ENCODE results near the gene MSX2. TPM values are rescaled to one million over a fixed set of nuclear protein-coding genes. Genes with fewer than 3 reads are reported as not detected.

Gene MSX2
- polyA plus RNA-seq (2013) = 523 and 535 TPM in 2 replicates

DNA sequence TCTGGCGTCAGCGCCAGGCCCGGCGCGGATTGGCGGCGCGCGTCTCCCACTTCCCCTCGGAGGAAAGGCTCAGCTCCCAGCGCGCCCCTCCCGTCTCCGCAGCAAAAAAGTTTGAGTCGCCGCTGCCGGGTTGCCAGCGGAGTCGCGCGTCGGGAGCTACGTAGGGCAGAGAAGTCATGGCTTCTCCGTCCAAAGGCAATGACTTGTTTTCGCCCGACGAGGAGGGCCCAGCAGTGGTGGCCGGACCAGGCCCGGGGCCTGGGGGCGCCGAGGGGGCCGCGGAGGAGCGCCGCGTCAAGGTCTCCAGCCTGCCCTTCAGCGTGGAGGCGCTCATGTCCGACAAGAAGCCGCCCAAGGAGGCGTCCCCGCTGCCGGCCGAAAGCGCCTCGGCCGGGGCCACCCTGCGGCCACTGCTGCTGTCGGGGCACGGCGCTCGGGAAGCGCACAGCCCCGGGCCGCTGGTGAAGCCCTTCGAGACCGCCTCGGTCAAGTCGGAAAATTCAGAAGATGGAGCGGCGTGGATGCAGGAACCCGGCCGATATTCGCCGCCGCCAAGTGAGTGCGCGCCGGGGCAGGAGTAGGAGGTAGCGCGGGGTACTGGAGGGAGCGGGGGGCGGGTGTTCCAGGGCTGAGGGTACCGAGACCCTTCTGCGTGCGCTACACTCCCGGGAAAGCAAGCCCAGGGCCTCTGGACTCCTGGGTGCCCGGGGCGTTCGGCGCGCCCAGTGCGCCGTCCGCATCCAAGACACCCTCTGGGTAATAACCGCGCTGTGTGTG is at the start of gene MSX2:
Gene MSX2, plus strand, starts transcription at position 99 of the 777 bp plus-strand sequence. Its CDS starts 78 bp downstream, at position 177.
- peak within 1 kb of the TSS; percentile 89 for H3K4me2 ChIP-seq (ENCODE audit: low read length)
- peak within 1 kb of the TSS; percentile 53 for H2AK5ac ChIP-seq (ENCODE audit: low read length)
- H3K27me3 ChIP-seq (ENCODE audit: insufficient read depth, low read length) = no peaks in the 10 kb centered on the region
- peak within 1 kb of the TSS; percentile 95 for H2BK120ac ChIP-seq (ENCODE audit: insufficient read depth, low read length, poor library complexity)
- peak within 1 kb of the TSS; percentile 98 for H3K9ac ChIP-seq (ENCODE audit: low read length)
- peak within 1 kb of the TSS; percentile 87 for H3K14ac ChIP-seq (ENCODE audit: low read length)
- peak within 1 kb of the TSS; percentile 96 for H3K4me3 ChIP-seq (ENCODE audit: low read depth, low read length)
- H3K4me1 ChIP-seq (ENCODE audit: control insufficient read depth in 1 of 2, insufficient read depth in 2 of 2, low read length in 2 of 2) = peaks cover 14 to 29% of the 10 kb centered on the region in 2 experiments
- H3K79me2 ChIP-seq (ENCODE audit: control insufficient read depth, insufficient read depth, low read length, poor library complexity) = peaks cover 59% of the 10 kb centered on the region
- peak within 1 kb of the TSS; percentile 78 for H2BK12ac ChIP-seq (ENCODE audit: low read length)
- H3K9me3 ChIP-seq (ENCODE audit: insufficient read depth, low read depth, low read length) = no peaks in the 10 kb centered on the region
- peak; percentile 84 to 93 for DNase-seq
- no peak within 1 kb of the TSS for H3K23ac ChIP-seq (ENCODE audit: low read length)
- peak within 1 kb of the TSS; percentile 81 for H4K8ac ChIP-seq (ENCODE audit: low read depth, low read length)
- H4K12ac ChIP-seq (ENCODE audit: low read depth, low read length) = peak within 1 kb of the TSS; percentile 36
- H3K18ac ChIP-seq (ENCODE audit: low read length) = peak within 1 kb of the TSS; percentile 98
- peak within 1 kb of the TSS; percentile 81 for H4K91ac ChIP-seq (ENCODE audit: low read depth, low read length)
- H3K27ac ChIP-seq (ENCODE audit: low read depth, low read length) = peak within 1 kb of the TSS; percentile 97
- H2AFZ ChIP-seq (ENCODE audit: insufficient read depth, low read length, poor library complexity) = peak within 1 kb of the TSS; percentile 8
- peak within 1 kb of the TSS; percentile 99 for H3K4ac ChIP-seq (ENCODE audit: low read depth, low read length)
- peaks cover 72% of the 10 kb centered on the region for H3K79me1 ChIP-seq (ENCODE audit: low read length)
- peaks cover 24 to 37% of the 10 kb centered on the region in 2 experiments for H3K36me3 ChIP-seq (ENCODE audit: control insufficient read depth in 1 of 2, insufficient read depth in 2 of 2, low read length in 2 of 2)
- peak within 1 kb of the TSS; percentile 95 for H2BK5ac ChIP-seq (ENCODE audit: low read depth, low read length, poor library complexity)
- no CpG with 5 or more reads among the region's 87 CpGs for WGBS (ENCODE audit: extremely low coverage, insufficient coverage, insufficient read length)

DNA sequence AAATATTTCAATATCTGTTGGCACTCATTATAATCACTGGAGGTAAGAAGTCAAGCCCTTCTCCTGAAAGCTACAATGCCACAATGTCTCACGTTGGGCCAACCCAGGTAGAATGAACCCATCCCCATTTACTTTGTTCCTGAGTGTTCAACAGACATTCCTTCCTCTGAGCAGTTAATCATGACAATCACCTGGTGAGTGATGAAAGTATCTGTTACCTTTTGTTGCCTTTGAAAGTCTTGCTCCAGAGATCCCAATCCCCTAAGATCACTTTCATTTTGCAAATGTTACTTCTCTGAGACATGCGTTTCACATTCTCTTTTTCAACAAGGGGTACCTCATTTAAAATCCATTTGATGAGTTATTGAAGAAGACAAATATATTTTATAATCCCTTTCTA is 49.3 kb upstream of the MSX2 start:
- H3K18ac ChIP-seq (ENCODE audit: low read length) = no peak overlapping the region
- H3K79me2 ChIP-seq (ENCODE audit: control insufficient read depth, insufficient read depth, low read length, poor library complexity) = no peaks in the 10 kb centered on the region
- peaks cover 6 to 8% of the 10 kb centered on the region in 2 experiments for H3K4me1 ChIP-seq (ENCODE audit: control insufficient read depth in 1 of 2, insufficient read depth in 2 of 2, low read length in 2 of 2)
- H3K27ac ChIP-seq (ENCODE audit: low read depth, low read length) = no peak overlapping the region
- H3K23ac ChIP-seq (ENCODE audit: low read length) = no peak overlapping the region
- peaks cover 5% of the 10 kb centered on the region for H3K79me1 ChIP-seq (ENCODE audit: low read length)
- no peak overlapping the region for H3K9ac ChIP-seq (ENCODE audit: low read length)
- H4K91ac ChIP-seq (ENCODE audit: low read depth, low read length) = no peak overlapping the region
- no peaks in the 10 kb centered on the region for H3K27me3 ChIP-seq (ENCODE audit: insufficient read depth, low read length)
- no peak overlapping the region for H3K14ac ChIP-seq (ENCODE audit: low read length)
- DNase-seq = no peak
- no peaks in the 10 kb centered on the region for H3K9me3 ChIP-seq (ENCODE audit: insufficient read depth, low read depth, low read length)
- no peak overlapping the region for H2BK120ac ChIP-seq (ENCODE audit: insufficient read depth, low read length, poor library complexity)
- no peak overlapping the region for H2AK5ac ChIP-seq (ENCODE audit: low read length)
- WGBS (ENCODE audit: extremely low coverage, insufficient coverage, insufficient read length) = no CpG with 5 or more reads among the region's 2 CpGs
- H3K4ac ChIP-seq (ENCODE audit: low read depth, low read length) = no peak overlapping the region
- H4K8ac ChIP-seq (ENCODE audit: low read depth, low read length) = no peak overlapping the region
- no peaks in the 10 kb centered on the region for H3K36me3 ChIP-seq (ENCODE audit: control insufficient read depth in 1 of 2, insufficient read depth in 2 of 2, low read length in 2 of 2)
- H4K12ac ChIP-seq (ENCODE audit: low read depth, low read length) = no peak overlapping the region
- H3K4me2 ChIP-seq (ENCODE audit: low read length) = no peak overlapping the region
- H2BK5ac ChIP-seq (ENCODE audit: low read depth, low read length, poor library complexity) = no peak overlapping the region
- no peak overlapping the region for H2BK12ac ChIP-seq (ENCODE audit: low read length)
- no peak overlapping the region for H2AFZ ChIP-seq (ENCODE audit: insufficient read depth, low read length, poor library complexity)
- H3K4me3 ChIP-seq (ENCODE audit: low read depth, low read length) = no peak overlapping the region

DNA sequence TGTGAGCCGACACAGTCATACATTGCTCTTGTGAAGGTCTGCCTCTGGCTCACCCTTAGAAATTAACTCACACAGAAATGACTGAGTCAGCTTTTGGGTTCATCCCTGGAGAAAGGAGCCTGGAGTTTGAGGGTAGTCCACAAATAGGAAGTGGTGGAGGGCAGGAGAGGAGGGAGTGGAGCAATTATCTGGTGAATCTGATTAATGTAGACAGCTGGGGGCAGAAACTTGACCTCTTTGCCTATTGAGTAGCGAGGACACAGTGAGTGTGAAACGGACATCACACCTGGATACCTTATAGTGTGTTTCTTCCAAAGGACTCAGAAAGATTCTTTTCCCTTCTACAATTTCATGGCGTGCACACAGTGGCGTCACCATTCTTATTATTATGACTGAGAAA is 48.5 kb upstream of the MSX2 start:
- H3K18ac ChIP-seq (ENCODE audit: low read length) = no peak overlapping the region
- H3K27me3 ChIP-seq (ENCODE audit: insufficient read depth, low read length) = no peaks in the 10 kb centered on the region
- H3K4me1 ChIP-seq (ENCODE audit: control insufficient read depth in 1 of 2, insufficient read depth in 2 of 2, low read length in 2 of 2) = peaks cover 6 to 8% of the 10 kb centered on the region in 2 experiments
- no CpG with 5 or more reads among the region's 5 CpGs for WGBS (ENCODE audit: extremely low coverage, insufficient coverage, insufficient read length)
- no peak overlapping the region for H2AFZ ChIP-seq (ENCODE audit: insufficient read depth, low read length, poor library complexity)
- no peak overlapping the region for H3K4me3 ChIP-seq (ENCODE audit: low read depth, low read length)
- H2BK120ac ChIP-seq (ENCODE audit: insufficient read depth, low read length, poor library complexity) = peak overlapping the region; percentile 20
- H4K91ac ChIP-seq (ENCODE audit: low read depth, low read length) = no peak overlapping the region
- H3K23ac ChIP-seq (ENCODE audit: low read length) = no peak overlapping the region
- H3K4ac ChIP-seq (ENCODE audit: low read depth, low read length) = no peak overlapping the region
- H4K12ac ChIP-seq (ENCODE audit: low read depth, low read length) = no peak overlapping the region
- H3K4me2 ChIP-seq (ENCODE audit: low read length) = no peak overlapping the region
- peak overlapping the region; percentile 11 for H2BK12ac ChIP-seq (ENCODE audit: low read length)
- no peaks in the 10 kb centered on the region for H3K9me3 ChIP-seq (ENCODE audit: insufficient read depth, low read depth, low read length)
- no peak overlapping the region for H3K9ac ChIP-seq (ENCODE audit: low read length)
- H2AK5ac ChIP-seq (ENCODE audit: low read length) = peak overlapping the region; percentile 30
- H3K36me3 ChIP-seq (ENCODE audit: control insufficient read depth in 1 of 2, insufficient read depth in 2 of 2, low read length in 2 of 2) = no peaks in the 10 kb centered on the region
- H3K79me2 ChIP-seq (ENCODE audit: control insufficient read depth, insufficient read depth, low read length, poor library complexity) = no peaks in the 10 kb centered on the region
- no peak overlapping the region for H3K14ac ChIP-seq (ENCODE audit: low read length)
- H3K79me1 ChIP-seq (ENCODE audit: low read length) = peaks cover 12% of the 10 kb centered on the region
- H3K27ac ChIP-seq (ENCODE audit: low read depth, low read length) = no peak overlapping the region
- DNase-seq = no peak
- H2BK5ac ChIP-seq (ENCODE audit: low read depth, low read length, poor library complexity) = no peak overlapping the region
- H4K8ac ChIP-seq (ENCODE audit: low read depth, low read length) = peak overlapping the region; percentile 57

DNA sequence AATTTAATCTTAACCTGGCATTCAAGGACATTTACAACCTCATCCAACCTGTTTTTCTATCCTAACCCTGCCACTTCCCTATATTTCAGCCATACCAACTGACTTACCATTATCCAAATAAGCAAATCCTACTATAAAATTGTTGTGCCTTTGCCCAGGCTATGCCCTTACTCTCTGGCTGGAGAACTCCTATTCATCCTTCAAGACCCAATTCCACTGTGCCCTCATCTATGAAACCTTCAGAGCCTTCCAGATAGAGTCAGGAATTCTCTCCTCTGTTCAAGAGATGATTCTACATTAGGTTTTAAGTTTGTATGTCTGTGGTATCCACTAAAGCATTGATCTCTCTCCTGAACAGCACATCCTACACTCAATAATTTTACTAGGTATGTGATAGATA is 46.3 kb upstream of the MSX2 start:
- Histone ChIP-seq H3K23ac (ENCODE audit: low read length) (no peak overlapping the region), H2BK5ac (ENCODE audit: low read depth, low read length, poor library complexity) (no peak overlapping the region), H3K4me1 (ENCODE audit: control insufficient read depth in 1 of 2, insufficient read depth in 2 of 2, low read length in 2 of 2) (peaks cover 6 to 8% of the 10 kb centered on the region in 2 experiments), H3K79me1 (ENCODE audit: low read length) (peaks cover 14% of the 10 kb centered on the region), H3K18ac (ENCODE audit: low read length) (no peak overlapping the region), H3K14ac (ENCODE audit: low read length) (no peak overlapping the region), H2AFZ (ENCODE audit: insufficient read depth, low read length, poor library complexity) (no peak overlapping the region), H3K27ac (ENCODE audit: low read depth, low read length) (no peak overlapping the region), H3K27me3 (ENCODE audit: insufficient read depth, low read length) (no peaks in the 10 kb centered on the region), H4K91ac (ENCODE audit: low read depth, low read length) (no peak overlapping the region), H4K12ac (ENCODE audit: low read depth, low read length) (no peak overlapping the region), H2AK5ac (ENCODE audit: low read length) (no peak overlapping the region), H3K9me3 (ENCODE audit: insufficient read depth, low read depth, low read length) (no peaks in the 10 kb centered on the region), H3K36me3 (ENCODE audit: control insufficient read depth in 1 of 2, insufficient read depth in 2 of 2, low read length in 2 of 2) (no peaks in the 10 kb centered on the region), H2BK12ac (ENCODE audit: low read length) (no peak overlapping the region), H3K79me2 (ENCODE audit: control insufficient read depth, insufficient read depth, low read length, poor library complexity) (no peaks in the 10 kb centered on the region), H3K9ac (ENCODE audit: low read length) (no peak overlapping the region), H3K4me2 (ENCODE audit: low read length) (no peak overlapping the region), H3K4ac (ENCODE audit: low read depth, low read length) (no peak overlapping the region), H2BK120ac (ENCODE audit: insufficient read depth, low read length, poor library complexity) (no peak overlapping the region), H4K8ac (ENCODE audit: low read depth, low read length) (no peak overlapping the region), H3K4me3 (ENCODE audit: low read depth, low read length) (no peak overlapping the region)
- no peak for DNase-seq

All from trophoblast cell (in vitro differentiated cells and primary cell).